Measurements from ENCODE around the gene PERM1. TPM values are rescaled to one million over a fixed set of nuclear protein-coding genes. Genes with fewer than 3 reads are reported as not detected.

PERM1 gene
- total and polyA plus RNA-seq, 2 of the 13 experiments (the other 11 are each of a cell fraction or from before 2014, with no cell fraction given): 0.04 to 0.29 TPM

- TF ChIP-seq, protein P1, sequence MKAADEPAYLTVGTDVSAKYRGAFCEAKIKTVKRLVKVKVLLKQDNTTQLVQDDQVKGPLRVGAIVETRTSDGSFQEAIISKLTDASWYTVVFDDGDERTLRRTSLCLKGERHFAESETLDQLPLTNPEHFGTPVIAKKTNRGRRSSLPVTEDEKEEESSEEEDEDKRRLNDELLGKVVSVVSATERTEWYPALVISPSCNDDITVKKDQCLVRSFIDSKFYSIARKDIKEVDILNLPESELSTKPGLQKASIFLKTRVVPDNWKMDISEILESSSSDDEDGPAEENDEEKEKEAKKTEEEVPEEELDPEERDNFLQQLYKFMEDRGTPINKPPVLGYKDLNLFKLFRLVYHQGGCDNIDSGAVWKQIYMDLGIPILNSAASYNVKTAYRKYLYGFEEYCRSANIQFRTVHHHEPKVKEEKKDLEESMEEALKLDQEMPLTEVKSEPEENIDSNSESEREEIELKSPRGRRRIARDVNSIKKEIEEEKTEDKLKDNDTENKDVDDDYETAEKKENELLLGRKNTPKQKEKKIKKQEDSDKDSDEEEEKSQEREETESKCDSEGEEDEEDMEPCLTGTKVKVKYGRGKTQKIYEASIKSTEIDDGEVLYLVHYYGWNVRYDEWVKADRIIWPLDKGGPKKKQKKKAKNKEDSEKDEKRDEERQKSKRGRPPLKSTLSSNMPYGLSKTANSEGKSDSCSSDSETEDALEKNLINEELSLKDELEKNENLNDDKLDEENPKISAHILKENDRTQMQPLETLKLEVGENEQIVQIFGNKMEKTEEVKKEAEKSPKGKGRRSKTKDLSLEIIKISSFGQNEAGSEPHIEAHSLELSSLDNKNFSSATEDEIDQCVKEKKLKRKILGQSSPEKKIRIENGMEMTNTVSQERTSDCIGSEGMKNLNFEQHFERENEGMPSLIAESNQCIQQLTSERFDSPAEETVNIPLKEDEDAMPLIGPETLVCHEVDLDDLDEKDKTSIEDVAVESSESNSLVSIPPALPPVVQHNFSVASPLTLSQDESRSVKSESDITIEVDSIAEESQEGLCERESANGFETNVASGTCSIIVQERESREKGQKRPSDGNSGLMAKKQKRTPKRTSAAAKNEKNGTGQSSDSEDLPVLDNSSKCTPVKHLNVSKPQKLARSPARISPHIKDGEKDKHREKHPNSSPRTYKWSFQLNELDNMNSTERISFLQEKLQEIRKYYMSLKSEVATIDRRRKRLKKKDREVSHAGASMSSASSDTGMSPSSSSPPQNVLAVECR (CRISPR knock-in tag; IDR thresholded peaks at IDR 0.05; ENCODE audit: borderline replicate concordance): peak; percentile 75; the same call in 1 of the 2 replicates
- 0 out of 2 replicates have a peak, but pooled peaks have one; percentile 17 for TF ChIP-seq AKAP8 (CRISPR knock-in tag; IDR thresholded peaks at IDR 0.05)
- TF ChIP-seq KAT7 (CRISPR knock-in tag; IDR thresholded peaks at IDR 0.05; ENCODE audit: borderline replicate concordance): peak; percentile 43; the same call in 1 of the 2 replicates
- TF ChIP-seq POLR2G (IDR thresholded peaks at IDR 0.05; ENCODE audit: low read depth, low read length): peak; percentile 37; the same call in 1 of the 2 replicates
- TF ChIP-seq ZNF121 (CRISPR knock-in tag; IDR thresholded peaks at IDR 0.05): no peak
- TF ChIP-seq ZNF143 (CRISPR knock-in tag; IDR thresholded peaks at IDR 0.05): peak; percentile 64; the same call in 1 of the 2 replicates
- peak; percentile 71; the same call in 1 of the 2 replicates for TF ChIP-seq ZSCAN21 (CRISPR knock-in tag; IDR thresholded peaks at IDR 0.05; ENCODE audit: borderline replicate concordance)
- 0 out of 2 replicates have a peak, but pooled peaks have one; percentile 72 for TF ChIP-seq ADNP (CRISPR knock-in tag; IDR thresholded peaks at IDR 0.05)
- TF ChIP-seq ZNF768 (CRISPR knock-in tag; IDR thresholded peaks at IDR 0.05): peak; percentile 96
- TF ChIP-seq ZNF451 (CRISPR knock-in tag; IDR thresholded peaks at IDR 0.05): 0 out of 2 replicates have a peak, but pooled peaks have one; percentile 42
- TF ChIP-seq ZNF678 (CRISPR knock-in tag; IDR thresholded peaks at IDR 0.05): 0 out of 2 replicates have a peak, but pooled peaks have one; percentile 44
- peak; percentile 73 for TF ChIP-seq GABPB1 (CRISPR knock-in tag; IDR thresholded peaks at IDR 0.05)
- peak; percentile 66 for TF ChIP-seq SAP130 (CRISPR knock-in tag; IDR thresholded peaks at IDR 0.05; ENCODE audit: low read depth)
- TF ChIP-seq PHF20 (CRISPR knock-in tag; IDR thresholded peaks at IDR 0.05): peak; percentile 27; the same call in 1 of the 2 replicates
- TF ChIP-seq MEIS1 (CRISPR knock-in tag; IDR thresholded peaks at IDR 0.05; ENCODE audit: borderline replicate concordance): no peak
Observed at GRCh38 chr1:960363-961131, 21.3 kb downstream of the PERM1 start, which contains the start of gene KLHL17 (continued).
